Measurements from ENCODE around the gene ZNF593OS. TPM values are rescaled to one million over a fixed set of nuclear protein-coding genes. Genes with fewer than 3 reads are reported as not detected.

ZNF593OS gene
- total RNA-seq, 2 experiments from 2014 or later: not detected

- DNase-seq: no peak
- Mint-ChIP-seq H3K4me1 (peaks cover 69% of the 10 kb centered on the region), H3K27me3 (peaks cover 3% of the 10 kb centered on the region), H3K36me3 (ENCODE audit: low read depth) (peaks cover 36% of the 10 kb centered on the region), H3K4me3 (peak overlapping the region; percentile 73), H3K27ac (peak overlapping the region; percentile 81), H3K9me3 (no peaks in the 10 kb centered on the region)
- ChIA-PET POLR2A (interaction anchor here (0.6 to 11.7 kb wide), 28 partner anchors 10 to 1625 kb away, joined by 3 to 318 read pairs (median 4); partner anchors contain the start of genes CEP85, HMGN2, PAFAH2 and PDIK1L), CTCF (interaction anchor here (1.0 to 8.6 kb wide), 11 partner anchors 15 to 157 kb away, joined by 3 to 102 read pairs (median 6); partner anchors contain the start of genes CEP85, PDIK1L and ZNF593)
These were observed 44.1 kb downstream of the ZNF593OS start for GRCh38 chr1:26127235-26128163.

GRCh38 chr1:26126321-26127084 is 45.1 kb downstream of the ZNF593OS start:
- ChIA-PET POLR2A (interaction anchor here (0.6 to 11.7 kb wide), 41 partner anchors 9 to 1624 kb away, joined by 3 to 318 read pairs (median 4); partner anchors contain the start of genes CEP85, DHDDS, HMGN2 and PAFAH2), CTCF (interaction anchor here (1.0 to 8.6 kb wide), 13 partner anchors 14 to 158 kb away, joined by 3 to 102 read pairs (median 6); partner anchors contain the start of genes CEP85, PDIK1L and ZNF593)
- peaks cover 3% of the 10 kb centered on the region for H3K27me3 Mint-ChIP-seq
- H3K4me3 Mint-ChIP-seq: peak overlapping the region; percentile 73
- peaks cover 74% of the 10 kb centered on the region for H3K4me1 Mint-ChIP-seq
- peak; percentile 69 for DNase-seq
- no peaks in the 10 kb centered on the region for H3K9me3 Mint-ChIP-seq
- H3K36me3 Mint-ChIP-seq (ENCODE audit: low read depth): peaks cover 45% of the 10 kb centered on the region
- peak overlapping the region; percentile 81 for H3K27ac Mint-ChIP-seq

- Mint-ChIP-seq H3K36me3 (ENCODE audit: low read depth) (peaks cover 45% of the 10 kb centered on the region), H3K4me1 (peaks cover 69% of the 10 kb centered on the region), H3K27me3 (peaks cover 3% of the 10 kb centered on the region), H3K4me3 (peak overlapping the region; percentile 73), H3K27ac (peak overlapping the region; percentile 81), H3K9me3 (no peaks in the 10 kb centered on the region)
- DNase-seq: no peak
- CTCF ChIA-PET: interaction anchor here (1.0 to 8.6 kb wide), 9 partner anchors 14 to 159 kb away, joined by 3 to 102 read pairs (median 7); partner anchors contain the start of genes CEP85 and PDIK1L
- POLR2A ChIA-PET: interaction anchor here (0.7 to 11.7 kb wide), 28 partner anchors 8 to 1624 kb away, joined by 3 to 318 read pairs (median 6); partner anchors contain the start of genes CEP85, HMGN2, PAFAH2 and PDIK1L
These were observed 45.7 kb downstream of the ZNF593OS start for GRCh38 chr1:26125946-26126320.

- no peak for DNase-seq
- H3K36me3 Mint-ChIP-seq (ENCODE audit: low read depth): peaks cover 47% of the 10 kb centered on the region
- H3K4me1 Mint-ChIP-seq: peaks cover 71% of the 10 kb centered on the region
- H3K27me3 Mint-ChIP-seq: peaks cover 3% of the 10 kb centered on the region
- peak overlapping the region; percentile 73 for H3K4me3 Mint-ChIP-seq
- H3K9me3 Mint-ChIP-seq: no peaks in the 10 kb centered on the region
- ChIA-PET POLR2A (interaction anchor here (0.7 to 11.7 kb wide), 17 partner anchors 14 to 347 kb away, joined by 3 to 318 read pairs (median 6); partner anchors contain the start of genes CEP85, HMGN2, PAFAH2 and PDIK1L), CTCF (interaction anchor here (0.6 to 8.6 kb wide), 6 partner anchors 13 to 135 kb away, joined by 3 to 102 read pairs (median 18); partner anchors contain the start of genes CEP85 and PDIK1L)
- H3K27ac Mint-ChIP-seq: peak overlapping the region; percentile 81
These were observed 46.2 kb downstream of the ZNF593OS start for GRCh38 chr1:26125382-26125781.

- ChIA-PET CTCF (interaction anchor here (0.6 to 8.6 kb wide), 12 partner anchors 12 to 292 kb away, joined by 3 to 102 read pairs (median 6); partner anchors contain the start of genes CEP85, PDIK1L and ZNF593), POLR2A (interaction anchor here (0.9 to 11.7 kb wide), 12 partner anchors 13 to 892 kb away, joined by 3 to 318 read pairs (median 3); partner anchors contain the start of genes CEP85, HMGN2, PDIK1L and SH3BGRL3)
- H3K4me1 Mint-ChIP-seq: peaks cover 76% of the 10 kb centered on the region
- H3K36me3 Mint-ChIP-seq (ENCODE audit: low read depth): peaks cover 53% of the 10 kb centered on the region
- H3K27ac Mint-ChIP-seq: peak overlapping the region; percentile 81
- no peaks in the 10 kb centered on the region for H3K9me3 Mint-ChIP-seq
- no peak for DNase-seq
- peak overlapping the region; percentile 49 for H3K4me3 Mint-ChIP-seq
- peaks cover 3% of the 10 kb centered on the region for H3K27me3 Mint-ChIP-seq
These were observed 47.0 kb downstream of the ZNF593OS start for GRCh38 chr1:26124418-26125331.

- Mint-ChIP-seq H3K4me3 (peak overlapping the region; percentile 9), H3K9me3 (no peaks in the 10 kb centered on the region), H3K27ac (peak overlapping the region; percentile 81), H3K27me3 (peaks cover 3% of the 10 kb centered on the region), H3K4me1 (peaks cover 80% of the 10 kb centered on the region), H3K36me3 (ENCODE audit: low read depth) (peaks cover 63% of the 10 kb centered on the region)
- peak; percentile 29 for DNase-seq
- ChIA-PET POLR2A (interaction anchor here (0.8 to 11.7 kb wide), 21 partner anchors 8 to 890 kb away, joined by 3 to 318 read pairs (median 3); partner anchors contain the start of genes CEP85, HMGN2, PDIK1L and SH3BGRL3), CTCF (interaction anchor here (0.7 to 5.0 kb wide), 17 partner anchors 8 to 575 kb away, joined by 3 to 65 read pairs (median 5); partner anchors contain the start of genes CEP85, PDIK1L and ZNF593)
These were observed 48.4 kb downstream of the ZNF593OS start for GRCh38 chr1:26122988-26123973.

GRCh38 chr1:26121854-26122773 is 49.5 kb downstream of the ZNF593OS start:
- H3K9me3 Mint-ChIP-seq: no peaks in the 10 kb centered on the region
- no peaks in the 10 kb centered on the region for H3K27me3 Mint-ChIP-seq
- peak overlapping the region; percentile 29 for H3K27ac Mint-ChIP-seq
- no peak overlapping the region for H3K4me3 Mint-ChIP-seq
- H3K36me3 Mint-ChIP-seq (ENCODE audit: low read depth): peaks cover 62% of the 10 kb centered on the region
- peaks cover 69% of the 10 kb centered on the region for H3K4me1 Mint-ChIP-seq
- DNase-seq: no peak
- CTCF ChIA-PET: interaction anchor here (1.0 to 5.0 kb wide), 10 partner anchors 10 to 295 kb away, joined by 3 to 65 read pairs (median 6); partner anchors contain the start of genes CEP85 and PDIK1L
- POLR2A ChIA-PET: interaction anchor here (1.2 to 11.7 kb wide), 4 partner anchors 10 to 256 kb away, joined by 3 to 318 read pairs (median 5); partner anchors contain the start of genes CEP85 and PDIK1L

- CTCF ChIA-PET: interaction anchor here (1.0 to 5.0 kb wide), 2 partner anchors 7 to 24 kb away, joined by 3 to 65 read pairs; no protein-coding TSS in a partner anchor
- DNase-seq: no peak
- Mint-ChIP-seq H3K36me3 (ENCODE audit: low read depth) (peaks cover 61% of the 10 kb centered on the region), H3K27ac (peak overlapping the region; percentile 52), H3K9me3 (no peaks in the 10 kb centered on the region), H3K4me1 (peaks cover 53% of the 10 kb centered on the region), H3K4me3 (no peak overlapping the region), H3K27me3 (no peaks in the 10 kb centered on the region)
- POLR2A ChIA-PET: interaction anchor here (11.7 kb wide), 1 partner anchor 8 kb away, joined by 318 read pairs; the partner anchor contains the start of gene PDIK1L
These were observed 51.6 kb downstream of the ZNF593OS start for GRCh38 chr1:26119892-26120608.

All from activated CD4-positive, alpha-beta memory T cell treated with anti-CD3 and anti-CD28 coated beads, Interleukin-2, amount 10 ng/mL, durations not matched to agents 7 days and 5 days (primary cell).